Measurements from ENCODE around the gene STARD13. TPM values are rescaled to one million over a fixed set of nuclear protein-coding genes. Genes with fewer than 3 reads are reported as not detected.

Gene STARD13
- total RNA-seq, 1 donor from 2014 or later, result 2.0 TPM

- Mint-ChIP-seq H3K27me3 (ENCODE audit: insufficient read depth, low read depth) (no peaks in the 10 kb centered on the region), H3K4me3 (no peak overlapping the region), H3K4me1 (no peaks in the 10 kb centered on the region), H3K9me3 (peaks cover 17% of the 10 kb centered on the region), H3K36me3 (no peaks in the 10 kb centered on the region), H3K27ac (no peak overlapping the region)
- no peak for TF ChIP-seq EZH2 (IDR thresholded peaks at IDR 0.05)
- TF ChIP-seq CTCF (IDR thresholded peaks at IDR 0.05), result no peak
- no peak for TF ChIP-seq EZH2phosphoT487 (IDR thresholded peaks at IDR 0.05)
- H3K4me3 ChIP-seq, result no peak overlapping the region
- no peaks in the 10 kb centered on the region for H3K9me3 ChIP-seq (ENCODE audit: low read depth)
- no peak overlapping the region for H3K4me2 ChIP-seq
- H2AFZ ChIP-seq (replicated peaks), result no peak overlapping the region
- no peaks in the 10 kb centered on the region for H3K27me3 ChIP-seq
- no peak for DNase-seq (ENCODE audit: low spot score)
- no peak overlapping the region for H3K9ac ChIP-seq
- H3K4me1 ChIP-seq, result no peaks in the 10 kb centered on the region
- H3K27ac ChIP-seq, result no peak overlapping the region
- H3F3A ChIP-seq (ENCODE audit: low read depth), result no peaks in the 10 kb centered on the region
- H3K36me3 ChIP-seq, result no peaks in the 10 kb centered on the region
- H3K79me2 ChIP-seq (ENCODE audit: low read depth), result no peaks in the 10 kb centered on the region
- no peaks in the 10 kb centered on the region for H4K20me1 ChIP-seq (ENCODE audit: low read depth)
Measured at GRCh38 chr13:33310245-33311038, 24.9 kb upstream of the STARD13 start.

GRCh38 chr13:33308863-33309262 is 23.3 kb upstream of the STARD13 start:
- Histone ChIP-seq H3K36me3 (no peaks in the 10 kb centered on the region), H3K9ac (no peak overlapping the region), H3K4me1 (no peaks in the 10 kb centered on the region), H3K27me3 (no peaks in the 10 kb centered on the region), H3K4me2 (no peak overlapping the region), H3K9me3 (ENCODE audit: low read depth) (no peaks in the 10 kb centered on the region), H2AFZ (replicated peaks) (no peak overlapping the region), H3K27ac (no peak overlapping the region), H4K20me1 (ENCODE audit: low read depth) (no peaks in the 10 kb centered on the region), H3K79me2 (ENCODE audit: low read depth) (no peaks in the 10 kb centered on the region), H3F3A (ENCODE audit: low read depth) (no peaks in the 10 kb centered on the region), H3K4me3 (no peak overlapping the region)
- TF ChIP-seq EZH2phosphoT487 (IDR thresholded peaks at IDR 0.05) (no peak), EZH2 (IDR thresholded peaks at IDR 0.05) (no peak), CTCF (IDR thresholded peaks at IDR 0.05) (no peak)
- Mint-ChIP-seq H3K4me1 (no peaks in the 10 kb centered on the region), H3K4me3 (no peak overlapping the region), H3K36me3 (no peaks in the 10 kb centered on the region), H3K27me3 (ENCODE audit: insufficient read depth, low read depth) (peaks cover 2% of the 10 kb centered on the region), H3K27ac (no peak overlapping the region), H3K9me3 (peaks cover 17% of the 10 kb centered on the region)
- DNase-seq (ENCODE audit: low spot score), result no peak

GRCh38 chr13:33307843-33308242 is 22.3 kb upstream of the STARD13 start:
- H3K27ac ChIP-seq, result no peak overlapping the region
- H3K27ac Mint-ChIP-seq, result no peak overlapping the region
- no peaks in the 10 kb centered on the region for H3F3A ChIP-seq (ENCODE audit: low read depth)
- H3K27me3 ChIP-seq, result no peaks in the 10 kb centered on the region
- H3K9me3 ChIP-seq (ENCODE audit: low read depth), result no peaks in the 10 kb centered on the region
- no peak overlapping the region for H3K4me3 Mint-ChIP-seq
- TF ChIP-seq EZH2phosphoT487 (IDR thresholded peaks at IDR 0.05) (no peak), CTCF (IDR thresholded peaks at IDR 0.05) (no peak), EZH2 (IDR thresholded peaks at IDR 0.05) (no peak)
- no peak overlapping the region for H3K4me2 ChIP-seq
- no peak overlapping the region for H2AFZ ChIP-seq (replicated peaks)
- no peaks in the 10 kb centered on the region for H3K36me3 ChIP-seq
- H3K9ac ChIP-seq, result no peak overlapping the region
- no peaks in the 10 kb centered on the region for H3K36me3 Mint-ChIP-seq
- H3K9me3 Mint-ChIP-seq, result peaks cover 17% of the 10 kb centered on the region
- peaks cover 2% of the 10 kb centered on the region for H3K27me3 Mint-ChIP-seq (ENCODE audit: insufficient read depth, low read depth)
- H3K4me1 ChIP-seq, result no peaks in the 10 kb centered on the region
- no peak for DNase-seq (ENCODE audit: low spot score)
- no peak overlapping the region for H3K4me3 ChIP-seq
- H4K20me1 ChIP-seq (ENCODE audit: low read depth), result no peaks in the 10 kb centered on the region
- H3K79me2 ChIP-seq (ENCODE audit: low read depth), result no peaks in the 10 kb centered on the region
- no peaks in the 10 kb centered on the region for H3K4me1 Mint-ChIP-seq
